GM23338 (cell line): ENCODE data around the gene PGBD5. TPM values are rescaled to one million over a fixed set of nuclear protein-coding genes. Genes with fewer than 3 reads are reported as not detected.
A peak's percentile ranks its signal among the peaks of the same experiment; 100 is the strongest.

Source experiments
- ATAC-seq: fragments of 200-7000 bp; cut with Tn5 transposase; 3 replicates; pipeline ENCODE4 v1.9.1; 2020
- DNase-seq: peaks from one replicate; pipeline ENCODE4 v3.0.0-alpha.2; 2015; ENCODE audit warnings: low spot score
- H2AFZ ChIP-seq: fragments of 200-600 bp; sonication (generic); 2 replicates; pipeline ENCODE4 v1.8.0; 2016; ENCODE audit warnings: antibody characterized with exemption, mild to moderate bottlenecking, moderate library complexity
- H3F3A ChIP-seq: fragments of 200-600 bp; sonication (generic); replicated peaks from 2 replicates; pipeline ENCODE4 v1.8.0; 2017; ENCODE audit warnings: antibody characterized with exemption, mixed run types, low read depth
- H3K27ac ChIP-seq: fragments of 200-600 bp; sonication (generic); 2 replicates; pipeline ENCODE4 v1.6.1; 2016; ENCODE audit warnings: low read depth
- H3K27me3 ChIP-seq: fragments of 200-600 bp; sonication (generic); 2 replicates; pipeline ENCODE4 v1.8.0; 2016; ENCODE audit warnings: mild to moderate bottlenecking, mixed run types, moderate library complexity; ENCODE audit not compliant: insufficient read depth
- H3K36me3 ChIP-seq: fragments of 200-600 bp; sonication (generic); 2 replicates; pipeline ENCODE4 v1.8.0; 2016; ENCODE audit warnings: mild to moderate bottlenecking; ENCODE audit not compliant: insufficient read depth
- H3K4me1 ChIP-seq: fragments of 200-600 bp; sonication (generic); 2 replicates; pipeline ENCODE4 v1.8.0; 2016; ENCODE audit warnings: mild to moderate bottlenecking, moderate library complexity; ENCODE audit not compliant: insufficient read depth
- H3K4me2 ChIP-seq: fragments of 200-600 bp; sonication (generic); 2 replicates; pipeline ENCODE4 v1.7.1; 2017; ENCODE audit warnings: mixed run types
- H3K4me3 ChIP-seq: fragments of 200-600 bp; sonication (generic); 2 replicates; pipeline ENCODE4 v1.6.1; 2016; ENCODE audit warnings: mixed run types
- H3K79me2 ChIP-seq: fragments of 200-600 bp; sonication (generic); replicated peaks from 2 replicates; pipeline ENCODE4 v1.8.0; 2017; ENCODE audit warnings: mild to moderate bottlenecking; ENCODE audit not compliant: insufficient read depth
- H3K9me2 ChIP-seq: fragments of 200-600 bp; sonication (generic); 2 replicates; pipeline ENCODE4 v1.8.0; 2017; ENCODE audit not compliant: insufficient read depth
- H4K20me1 ChIP-seq: fragments of 200-600 bp; sonication (generic); replicated peaks from 2 replicates; pipeline ENCODE4 v1.8.0; 2017; ENCODE audit warnings: mild to moderate bottlenecking; ENCODE audit not compliant: insufficient read depth
- H3K27ac Mint-ChIP-seq: 2 replicates; pipeline ENCODE4 v1.8.0; 2020; ENCODE audit warnings: inconsistent platforms, mild to moderate bottlenecking, moderate library complexity, mixed read lengths
- H3K27me3 Mint-ChIP-seq: 3 replicates; pipeline ENCODE4 v1.8.0; 2022; ENCODE audit warnings: low read depth, mild to moderate bottlenecking, moderate library complexity, mixed read lengths, inconsistent platforms; ENCODE audit not compliant: insufficient read depth, poor library complexity
- H3K36me3 Mint-ChIP-seq: 3 replicates; pipeline ENCODE4 v1.8.0; 2021; ENCODE audit warnings: low read depth, mild to moderate bottlenecking, inconsistent platforms, moderate library complexity, mixed read lengths
- H3K4me1 Mint-ChIP-seq: 3 replicates; pipeline ENCODE4 v1.8.0; 2020; ENCODE audit warnings: mild to moderate bottlenecking, inconsistent platforms, mixed read lengths
- H3K4me3 Mint-ChIP-seq: 3 replicates; pipeline ENCODE4 v1.8.0; 2021; ENCODE audit warnings: moderate library complexity, mild to moderate bottlenecking, inconsistent platforms, mixed read lengths
- H3K9me3 Mint-ChIP-seq: 3 replicates; pipeline ENCODE4 v1.8.0; 2020; ENCODE audit warnings: moderate library complexity, mild to moderate bottlenecking, inconsistent platforms, mixed read lengths
- CREB1 ChIP-seq: fragments of 250-450 bp; sonication (Bioruptor Pico); IDR thresholded peaks from 2 replicates; pipeline ENCODE4 v1.5.0; 2020; ENCODE audit warnings: low read depth, mild to moderate bottlenecking, moderate library complexity
- CTCF ChIP-seq, 2 experiments: fragments of 200-600 bp in 1 of 2; sonication (generic) in 1 of 2; conservative IDR thresholded peaks; 2 replicates each; pipeline versions ENCODE4 v1.5.1 to v1.6.1; 2016 to 2017; ENCODE audit warnings: antibody characterized with exemption in 2 of 2, low read depth in 2 of 2, mild to moderate bottlenecking in 2 of 2, moderate library complexity in 1 of 2
- REST ChIP-seq: IDR thresholded peaks from one replicate; pipeline ENCODE4 v1.6.1; 2018; ENCODE audit warnings: antibody characterized with exemption; ENCODE audit not compliant: unreplicated experiment
- STAT1 ChIP-seq: IDR thresholded peaks from one replicate; pipeline ENCODE4 v1.6.1; 2016; ENCODE audit warnings: antibody characterized with exemption; ENCODE audit not compliant: unreplicated experiment
- polyA plus RNA-seq: library from polyadenylated mRNA; unstranded; fragments of >200 nt; fragmentation: Nextera tagmentation; extraction: Ambion mirVana; gene quantifications from 2 replicates; pipeline ENCODE4 v1.2.1, GENCODE V29; 2016
- total RNA-seq: library from RNA; depleted of rRNA; stranded (reverse); fragments of >200 nt; shearing (Covaris generic); gene quantifications from 2 replicates; pipeline ENCODE4 v1.2.3, GENCODE V29; 2014

PGBD5 gene
- total and polyA plus RNA-seq, 2 experiments from 2014 or later = 3.4 to 16.6 TPM

- peaks cover 7% of the 10 kb centered on the region for H3K27me3 Mint-ChIP-seq
- no peak overlapping the region for H3K27ac Mint-ChIP-seq
- Histone ChIP-seq H3K79me2 (0 out of 2 replicates have a peak, but pooled peaks cover 11% of the 10 kb centered on the region), H3K4me3 (no peak overlapping the region), H3F3A (no peaks in the 10 kb centered on the region), H3K4me2 (0 out of 2 replicates have a peak overlapping the region, but pooled peaks have one; percentile 16), H3K4me1 (0 out of 2 replicates have a peak, but pooled peaks cover 2% of the 10 kb centered on the region), H4K20me1 (peaks cover 5% of the 10 kb centered on the region), H2AFZ (no peak overlapping the region), H3K27ac (no peak overlapping the region), H3K9me2 (no peaks in the 10 kb centered on the region; the same call in 1 of the 2 replicates), H3K36me3 (no peaks in the 10 kb centered on the region), H3K27me3 (no peaks in the 10 kb centered on the region)
- ATAC-seq = peak; percentile 52
- H3K9me3 Mint-ChIP-seq = no peaks in the 10 kb centered on the region
- TF ChIP-seq REST (no peak), CTCF (conservative IDR thresholded peaks at IDR 0.05; ENCODE audit: low read depth in 2 of 2) (peak in 1 of 2 experiments; percentile 19; a peak in 1 of 4 replicates)
- peaks cover 22% of the 10 kb centered on the region for H3K4me1 Mint-ChIP-seq
- H3K36me3 Mint-ChIP-seq = peaks cover 12% of the 10 kb centered on the region
- H3K4me3 Mint-ChIP-seq = no peak overlapping the region
- peak; percentile 16 for DNase-seq
Measured at GRCh38 chr1:230365723-230366307, 60.3 kb downstream of the PGBD5 start.

- H3K36me3 Mint-ChIP-seq = peaks cover 7% of the 10 kb centered on the region
- H4K20me1 ChIP-seq = peaks cover 10% of the 10 kb centered on the region; the same call in 1 of the 2 replicates
- H3K4me3 ChIP-seq = no peak overlapping the region
- H3K36me3 ChIP-seq = no peaks in the 10 kb centered on the region
- no peaks in the 10 kb centered on the region; the same call in 1 of the 2 replicates for H3K9me2 ChIP-seq
- no peak for DNase-seq
- H3F3A ChIP-seq = no peaks in the 10 kb centered on the region
- ATAC-seq = no peak
- peaks cover 17% of the 10 kb centered on the region; the same call in 1 of the 2 replicates for H3K79me2 ChIP-seq
- H3K4me3 Mint-ChIP-seq = no peak overlapping the region
- TF ChIP-seq REST = no peak
- TF ChIP-seq STAT1 = no peak
- no peak for TF ChIP-seq CREB1 (CRISPR knock-in tag)
- H3K4me1 ChIP-seq = 0 out of 2 replicates have a peak, but pooled peaks cover 2% of the 10 kb centered on the region
- H3K9me3 Mint-ChIP-seq = no peaks in the 10 kb centered on the region; the same call in 2 of the 3 replicates
- H3K27me3 Mint-ChIP-seq = peaks cover 4% of the 10 kb centered on the region
- no peak overlapping the region for H2AFZ ChIP-seq
- H3K27ac ChIP-seq = no peak overlapping the region
- peaks cover 22% of the 10 kb centered on the region for H3K4me1 Mint-ChIP-seq
- H3K27ac Mint-ChIP-seq = no peak overlapping the region
- no peaks in the 10 kb centered on the region for H3K27me3 ChIP-seq
- H3K4me2 ChIP-seq = no peak overlapping the region
Measured at GRCh38 chr1:230362949-230363348, 63.2 kb downstream of the PGBD5 start.
